Mucosa of rectum (tissue), 2 donors: Measurements from ENCODE around the gene NANOS3.

ENCODE experiments used
- H3K27ac ChIP-seq, 2 donors: one replicate each; pipeline ENCODE4 v1.7.0; 2013; ENCODE audit warnings: inconsistent platforms in 2 of 2, low read depth in 2 of 2, low read length in 2 of 2
- H3K27me3 ChIP-seq, 2 donors: one replicate each; pipeline ENCODE4 v1.7.0; 2013; ENCODE audit warnings: low read length in 2 of 2; ENCODE audit not compliant: control insufficient read depth in 2 of 2, insufficient read depth in 2 of 2
- H3K36me3 ChIP-seq, 2 donors: one replicate each; pipeline ENCODE4 v1.7.0; 2013; ENCODE audit warnings: low read length in 2 of 2; ENCODE audit not compliant: control insufficient read depth in 2 of 2, insufficient read depth in 2 of 2
- H3K4me1 ChIP-seq, 2 donors: one replicate each; pipeline ENCODE4 v1.7.0; 2013; ENCODE audit warnings: low read length in 2 of 2, mild to moderate bottlenecking in 1 of 2; ENCODE audit not compliant: control insufficient read depth in 2 of 2, insufficient read depth in 2 of 2
- H3K4me3 ChIP-seq, 2 donors: one replicate each; pipeline ENCODE4 v1.7.0; 2013; ENCODE audit warnings: low read length in 2 of 2
- H3K9ac ChIP-seq, 2 donors: one replicate each; pipeline ENCODE4 v1.7.0; 2013; ENCODE audit warnings: low read length in 2 of 2, low read depth in 1 of 2, mild to moderate bottlenecking in 1 of 2
- H3K9me3 ChIP-seq, 2 donors: one replicate each; pipeline ENCODE4 v1.7.0; 2013; ENCODE audit warnings: low read length in 2 of 2; ENCODE audit not compliant: control insufficient read depth in 2 of 2
- donor health status: healthy.
- donor health status: Normal muscosa, but diverticular disease.

Gene NANOS3

DNA sequence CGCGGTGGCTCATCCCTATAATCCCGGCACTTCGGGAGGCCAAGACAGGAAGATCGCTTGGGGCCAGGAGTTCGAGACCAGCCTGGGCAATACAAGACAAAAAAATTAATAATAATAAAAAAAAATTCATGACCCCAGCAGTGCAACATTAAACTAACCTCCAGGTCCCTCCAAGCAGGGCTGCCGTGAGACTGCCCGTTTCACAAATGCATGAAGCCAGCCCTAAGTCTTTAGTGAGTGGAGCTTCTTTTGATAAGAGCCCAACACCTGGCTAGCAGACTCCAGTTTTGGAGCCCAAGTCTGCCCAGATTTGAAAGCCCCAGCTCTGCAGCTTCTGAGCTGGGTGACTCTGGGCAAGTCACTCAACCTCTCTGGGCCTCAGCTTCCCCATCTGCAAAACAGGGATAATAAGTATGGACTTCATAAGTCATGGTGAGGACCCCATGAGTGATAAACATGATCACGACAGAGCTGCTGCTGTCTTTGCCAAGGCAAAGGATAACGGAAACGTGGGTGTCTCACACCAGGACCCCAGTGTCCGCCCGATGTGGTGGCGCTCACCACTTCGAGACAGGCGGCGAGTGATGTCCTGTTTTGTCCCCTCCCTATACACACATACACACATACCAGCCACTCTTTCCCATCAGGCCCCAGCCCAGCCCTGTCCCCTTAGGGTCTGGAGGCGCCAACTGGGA is 38.4 kb upstream of the NANOS3 start:
- H3K27me3 ChIP-seq: no peaks in the 10 kb centered on the region
- no peaks in the 10 kb centered on the region for H3K9me3 ChIP-seq
- H3K36me3 ChIP-seq: peaks cover 9 to 15% of the 10 kb centered on the region in 2 donors
- H3K9ac ChIP-seq: peak overlapping the region; percentile 91 to 96
- peak overlapping the region; percentile 79 to 84 for H3K4me3 ChIP-seq
- H3K4me1 ChIP-seq: peaks cover 68% of the 10 kb centered on the region in 2 donors
- peak overlapping the region; percentile 97 to 100 for H3K27ac ChIP-seq

GRCh38 chr19:13839130-13839937 is 37.6 kb upstream of the NANOS3 start:
- H3K9ac ChIP-seq: peak overlapping the region; percentile 93 to 96
- H3K4me3 ChIP-seq: peak overlapping the region; percentile 79 to 84
- peak overlapping the region; percentile 97 to 100 for H3K27ac ChIP-seq
- no peaks in the 10 kb centered on the region for H3K27me3 ChIP-seq
- no peaks in the 10 kb centered on the region for H3K9me3 ChIP-seq
- H3K4me1 ChIP-seq: peaks cover 65 to 68% of the 10 kb centered on the region in 2 donors
- peaks cover 9 to 11% of the 10 kb centered on the region in 2 donors for H3K36me3 ChIP-seq

- H3K4me1 ChIP-seq: peaks cover 64 to 71% of the 10 kb centered on the region in 2 donors
- H3K27ac ChIP-seq: peak overlapping the region; percentile 97 to 100
- no peaks in the 10 kb centered on the region for H3K9me3 ChIP-seq
- H3K9ac ChIP-seq: peak overlapping the region; percentile 93 to 96
- no peaks in the 10 kb centered on the region for H3K27me3 ChIP-seq
- H3K4me3 ChIP-seq: peak overlapping the region; percentile 79 to 84
- peaks cover 9% of the 10 kb centered on the region in 2 donors for H3K36me3 ChIP-seq
These were observed 37.0 kb upstream of the NANOS3 start for GRCh38 chr19:13839938-13840304.

DNA sequence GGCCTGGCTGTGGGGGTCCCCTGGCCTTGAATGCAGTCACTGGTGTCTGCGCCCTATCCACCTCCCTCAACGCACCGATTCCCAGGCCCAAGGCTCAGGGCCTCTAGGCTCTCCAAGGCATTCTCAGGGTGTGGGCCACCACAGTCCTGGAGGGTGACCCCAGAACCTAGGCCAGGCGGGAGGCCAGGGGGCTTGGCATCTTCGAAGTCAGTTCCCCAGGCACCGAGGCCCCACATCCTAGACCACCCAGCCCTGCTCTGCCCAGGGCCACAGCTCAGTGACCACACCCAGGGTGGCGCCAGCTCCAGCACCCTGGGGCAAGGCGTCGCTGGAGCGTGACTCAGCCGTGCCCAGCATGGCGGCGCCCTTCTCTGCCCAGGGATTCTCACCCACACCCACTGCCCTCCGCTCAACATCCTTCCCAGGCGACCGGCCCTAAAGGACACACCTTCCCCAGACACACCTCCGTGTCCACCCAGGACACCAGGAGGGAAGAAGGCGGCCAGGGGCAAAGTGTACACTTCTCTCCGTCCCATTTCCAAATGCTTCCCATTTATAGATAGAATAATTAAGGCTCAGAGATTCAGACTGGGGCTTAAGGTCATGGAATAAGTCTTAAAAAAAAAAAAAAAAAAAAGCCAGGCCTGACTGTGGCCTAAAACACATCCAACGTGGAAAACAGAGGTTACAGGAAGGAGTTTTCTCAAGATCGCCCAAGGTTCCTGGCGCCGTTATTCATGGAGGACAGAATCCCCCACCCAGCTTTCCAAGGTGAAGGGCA is 36.4 kb upstream of the NANOS3 start:
- Histone ChIP-seq H3K9ac (peak overlapping the region; percentile 93 to 96), H3K36me3 (peaks cover 9% of the 10 kb centered on the region in 2 donors), H3K4me1 (peaks cover 64 to 71% of the 10 kb centered on the region in 2 donors), H3K27me3 (no peaks in the 10 kb centered on the region), H3K9me3 (no peaks in the 10 kb centered on the region), H3K27ac (peak overlapping the region; percentile 97 to 100), H3K4me3 (peak overlapping the region; percentile 79 to 84)

DNA sequence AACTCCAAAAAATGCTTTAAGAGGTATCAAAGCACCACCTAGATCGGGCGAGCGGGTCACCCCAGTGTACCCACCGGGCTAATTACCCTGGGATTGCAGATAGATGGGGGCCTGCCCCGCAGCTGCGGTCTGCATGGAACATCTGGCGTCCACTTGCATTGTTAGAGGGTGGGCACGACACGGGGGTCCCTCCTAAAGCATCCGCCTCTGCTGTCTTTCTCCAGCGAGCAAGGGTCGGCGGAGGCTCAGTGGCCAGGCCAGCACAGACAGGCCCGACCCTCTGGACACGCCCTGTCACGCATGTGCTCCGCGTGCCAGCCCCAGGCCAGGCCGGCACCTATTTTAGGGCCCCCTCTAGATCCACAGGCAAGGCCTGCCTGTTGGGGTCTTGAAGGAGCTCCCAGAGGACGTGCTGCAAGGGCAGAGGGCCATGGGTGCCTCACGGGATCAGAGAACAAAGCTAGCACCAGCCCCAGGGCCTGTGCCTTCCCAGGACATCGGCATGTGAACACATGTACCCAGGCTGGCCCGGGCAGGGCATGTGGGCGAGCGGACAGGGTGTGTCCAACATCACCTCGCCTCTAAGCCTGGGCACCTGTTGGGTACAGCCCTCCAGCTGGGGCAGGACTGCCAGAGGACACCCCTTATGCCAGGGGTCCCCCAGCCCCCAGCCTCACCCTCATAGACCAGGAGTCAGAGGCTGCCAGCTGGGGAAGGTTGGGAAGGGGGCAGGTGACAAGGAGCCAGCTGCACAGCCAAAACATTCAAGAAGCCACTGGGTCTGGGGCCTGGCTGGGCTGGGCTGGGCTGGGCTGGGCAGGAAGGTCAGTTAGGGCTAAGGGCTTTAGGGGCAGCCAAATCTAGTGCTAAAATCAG is 35.6 kb upstream of the NANOS3 start:
- peak overlapping the region; percentile 93 to 96 for H3K9ac ChIP-seq
- peaks cover under 1 to 4% of the 10 kb centered on the region in 2 donors for H3K36me3 ChIP-seq
- H3K9me3 ChIP-seq: no peaks in the 10 kb centered on the region
- peak overlapping the region; percentile 79 to 84 for H3K4me3 ChIP-seq
- no peaks in the 10 kb centered on the region for H3K27me3 ChIP-seq
- H3K4me1 ChIP-seq: peaks cover 61 to 69% of the 10 kb centered on the region in 2 donors
- H3K27ac ChIP-seq: peak overlapping the region; percentile 97 to 100

DNA sequence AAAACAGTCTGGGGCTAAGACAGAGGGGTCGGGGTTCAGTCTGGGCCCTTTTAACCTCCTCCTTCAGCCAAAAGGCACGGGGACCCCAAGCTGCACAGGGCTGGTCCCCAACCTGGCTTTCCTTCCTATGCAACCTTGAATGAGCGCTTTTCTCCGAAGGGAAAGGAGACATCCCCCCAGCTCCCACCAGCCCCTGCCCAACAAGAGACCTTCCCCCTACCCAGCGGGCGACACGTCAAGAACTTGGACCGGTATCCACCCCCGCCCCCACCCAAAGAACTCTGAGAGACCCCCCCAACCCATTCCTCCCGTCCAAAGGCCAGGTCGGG is 35.0 kb upstream of the NANOS3 start:
- no peaks in the 10 kb centered on the region for H3K9me3 ChIP-seq
- peak overlapping the region; percentile 93 to 96 for H3K9ac ChIP-seq
- H3K36me3 ChIP-seq: peaks cover 0 to 3% of the 10 kb centered on the region in 2 donors
- peak overlapping the region; percentile 79 to 84 for H3K4me3 ChIP-seq
- H3K27ac ChIP-seq: peak overlapping the region; percentile 97 to 100
- H3K27me3 ChIP-seq: no peaks in the 10 kb centered on the region
- H3K4me1 ChIP-seq: peaks cover 63 to 71% of the 10 kb centered on the region in 2 donors

DNA sequence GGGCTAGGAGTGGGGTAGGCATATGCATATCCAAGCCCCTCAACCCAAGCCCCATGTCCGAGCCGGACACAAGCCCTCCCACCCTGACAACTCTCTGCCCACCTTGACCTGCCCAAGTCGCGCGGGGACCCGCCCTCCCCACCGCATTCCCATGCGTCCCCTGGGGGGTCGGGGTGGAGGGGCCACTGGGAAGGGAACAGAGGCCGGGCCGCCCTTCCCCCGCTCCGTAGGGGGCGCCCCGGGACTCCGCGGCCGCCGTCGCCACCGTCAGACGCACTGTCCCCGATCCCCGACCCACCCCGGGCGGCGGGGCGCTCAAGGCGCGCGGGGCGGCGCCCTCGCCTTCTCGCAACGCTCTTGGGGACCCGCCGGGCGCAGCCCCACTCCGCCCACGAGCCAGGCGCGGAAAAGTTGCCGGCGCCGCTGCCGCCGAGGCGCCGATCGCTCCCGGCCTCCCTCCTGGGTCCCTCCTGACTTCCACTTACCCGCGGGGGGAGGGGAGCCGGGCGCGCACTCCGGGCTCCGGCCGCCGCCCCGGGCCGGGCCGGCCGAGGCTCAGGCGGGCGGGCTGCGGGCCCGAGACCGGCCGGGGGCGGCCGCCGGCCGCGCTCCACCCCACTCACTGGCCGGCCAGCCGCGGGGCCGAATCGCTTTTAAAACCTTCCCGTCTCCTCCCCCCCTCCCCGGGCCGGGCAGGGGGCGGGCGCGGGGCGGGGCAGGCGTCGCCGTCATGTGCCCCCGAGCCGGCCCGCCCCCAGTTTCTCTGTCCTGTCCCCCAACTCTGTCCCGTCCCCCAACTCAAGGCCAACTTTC is 34.4 kb upstream of the NANOS3 start:
- peak overlapping the region; percentile 94 to 96 for H3K9ac ChIP-seq
- peaks cover 60 to 71% of the 10 kb centered on the region in 2 donors for H3K4me1 ChIP-seq
- no peaks in the 10 kb centered on the region for H3K9me3 ChIP-seq
- peak overlapping the region; percentile 97 to 100 for H3K27ac ChIP-seq
- peak overlapping the region; percentile 79 to 84 for H3K4me3 ChIP-seq
- H3K27me3 ChIP-seq: no peaks in the 10 kb centered on the region
- peaks cover 0 to 3% of the 10 kb centered on the region in 2 donors for H3K36me3 ChIP-seq

DNA sequence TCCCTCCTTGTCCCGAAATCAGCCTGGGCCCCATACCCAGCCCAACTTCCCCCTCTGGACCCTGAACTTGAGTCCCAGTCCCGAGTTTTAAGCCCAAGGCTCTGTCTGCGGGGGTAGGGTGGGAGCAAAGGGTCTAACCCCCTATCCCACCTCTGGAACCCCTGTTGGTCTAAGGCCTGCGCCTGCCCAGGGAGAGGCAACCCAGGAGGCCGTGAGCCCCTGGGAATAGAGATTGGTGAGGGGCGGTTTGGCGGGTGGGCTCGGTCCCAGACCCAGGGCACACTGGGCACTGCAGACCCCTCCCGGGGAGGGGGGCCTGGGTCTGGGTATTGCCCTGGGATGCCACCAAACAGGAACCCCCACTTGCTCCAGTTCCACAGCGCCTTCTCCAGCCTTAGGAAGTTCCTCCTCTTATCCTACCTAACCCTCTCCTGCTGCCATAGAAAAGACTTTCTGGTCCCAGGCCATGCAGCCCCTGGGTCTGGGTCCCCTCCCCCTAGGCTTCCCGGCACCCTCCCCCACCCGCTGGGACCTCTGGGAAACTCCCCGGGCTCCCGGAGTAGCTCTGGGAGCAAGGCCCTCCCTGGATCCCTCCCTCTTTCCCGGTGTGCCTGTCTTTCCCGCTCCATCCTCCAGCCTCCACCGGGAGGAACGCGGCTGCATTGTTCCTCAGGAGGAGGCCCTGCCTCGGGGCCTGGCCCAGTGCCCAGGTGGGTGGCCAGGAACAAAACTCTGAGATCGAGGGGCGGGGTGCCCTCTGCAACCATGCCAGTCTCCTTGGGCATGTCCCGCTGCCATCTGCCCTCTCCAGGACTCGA is 33.6 kb upstream of the NANOS3 start:
- H3K9me3 ChIP-seq: no peaks in the 10 kb centered on the region
- H3K27me3 ChIP-seq: no peaks in the 10 kb centered on the region
- peaks cover 0 to 3% of the 10 kb centered on the region in 2 donors for H3K36me3 ChIP-seq
- peaks cover 59 to 75% of the 10 kb centered on the region in 2 donors for H3K4me1 ChIP-seq
- peak overlapping the region; percentile 97 to 100 for H3K27ac ChIP-seq
- H3K4me3 ChIP-seq: peak overlapping the region; percentile 75 to 79
- H3K9ac ChIP-seq: peak overlapping the region; percentile 94 to 96
